OCI-LY7 (cell line): Measurements from ENCODE around the gene OR6N2. TPM values are rescaled to one million over a fixed set of nuclear protein-coding genes. Genes with fewer than 3 reads are reported as not detected.

Experiments used
- BruUV-seq: library from RNA; stranded (reverse); fragments of 400-500 nt; replicated peaks from 2 replicates; lab custom pipeline; 2021; lab: Mats Ljungman, UMichigan
- CTCF ChIA-PET: fragments of 300-600 bp; sonication (Branson Sonifier 250); formaldehyde crosslinking; loops from one replicate; lab custom pipeline; 2022; ENCODE audit warnings: antibody characterized with exemption; ENCODE audit not compliant: unreplicated experiment; lab: Charles Lee
- POLR2A ChIA-PET: fragments of 300-600 bp; sonication (Branson Sonifier 250); formaldehyde crosslinking; loops from one replicate; lab custom pipeline; 2022; ENCODE audit warnings: antibody characterized with exemption; lab: Charles Lee
- DNase-seq: peaks from one replicate; pipeline ENCODE4 v3.0.0-alpha.2; 2015; ENCODE audit warnings: low spot score
- H2AFZ ChIP-seq: fragments of 200-600 bp; sonication (generic), shearing (Covaris generic); 2 replicates; pipeline ENCODE4 v1.6.1; 2014; ENCODE audit warnings: mild to moderate bottlenecking, antibody characterized with exemption, low read length, moderate library complexity
- H3K27ac ChIP-seq: fragments of 200-600 bp; sonication (generic); 2 replicates; pipeline ENCODE4 v1.5.1; 2014; ENCODE audit warnings: mixed run types, low read depth, mild to moderate bottlenecking, moderate library complexity, low read length, inconsistent platforms; ENCODE audit not compliant: poor library complexity, severe bottlenecking
- H3K36me3 ChIP-seq: fragments of 200-600 bp; sonication (generic); 2 replicates; pipeline ENCODE4 v1.6.1; 2014; ENCODE audit warnings: mild to moderate bottlenecking, antibody characterized with exemption, low read length, moderate library complexity, mixed read lengths; ENCODE audit not compliant: insufficient read depth
- H3K4me1 ChIP-seq: fragments of 200-600 bp; sonication (generic); 2 replicates; pipeline ENCODE4 v1.5.1; 2014; ENCODE audit warnings: mild to moderate bottlenecking, low read length; ENCODE audit not compliant: insufficient read depth, poor library complexity, severe bottlenecking
- H3K4me2 ChIP-seq: fragments of 200-600 bp; sonication (generic); 2 replicates; pipeline ENCODE4 v1.6.1; 2014; ENCODE audit warnings: mild to moderate bottlenecking, low read length
- H3K4me3 ChIP-seq: fragments of 200-600 bp; sonication (generic); 2 replicates; pipeline ENCODE4 v1.5.1; 2014; ENCODE audit warnings: mild to moderate bottlenecking, low read depth, low read length; ENCODE audit not compliant: poor library complexity, severe bottlenecking
- H3K79me2 ChIP-seq: fragments of 200-600 bp; sonication (generic); 2 replicates; pipeline ENCODE4 v1.6.1; 2016; ENCODE audit warnings: low read depth, mild to moderate bottlenecking, low read length, moderate library complexity, mixed read lengths; ENCODE audit not compliant: insufficient read depth
- H3K9me2 ChIP-seq: fragments of 200-600 bp; sonication (generic); 2 replicates; pipeline ENCODE4 v1.6.1; 2016; ENCODE audit warnings: mild to moderate bottlenecking, low read length, mixed read lengths; ENCODE audit not compliant: insufficient read depth
- H3K9me3 ChIP-seq: fragments of 200-600 bp; sonication (generic); 2 replicates; pipeline ENCODE4 v1.6.1; 2014; ENCODE audit warnings: mild to moderate bottlenecking, mixed run types, low read length, mixed read lengths
- H4K20me1 ChIP-seq: fragments of 200-600 bp; sonication (generic); 2 replicates; pipeline ENCODE4 v1.6.1; 2014; ENCODE audit warnings: mild to moderate bottlenecking, antibody characterized with exemption, low read length, moderate library complexity, mixed read lengths; ENCODE audit not compliant: insufficient read depth
- EZH2phosphoT487 ChIP-seq: fragments of 200-600 bp; sonication (generic); IDR thresholded peaks from 2 replicates; pipeline ENCODE4 v1.6.1; 2018; ENCODE audit warnings: low read depth, borderline replicate concordance, mild to moderate bottlenecking, mixed run types, antibody characterized with exemption, low read length, moderate library complexity, mixed read lengths
- intact Hi-C: fragments of 100-400 bp; cut with micrococcal nuclease; formaldehyde crosslinking; loops from one replicate; pipeline ENCODE4 v1.10.0; 2022; ENCODE audit not compliant: unreplicated experiment
- total RNA-seq, 2 experiments: library from RNA; depleted of rRNA in 1 of 2; stranded (reverse); fragments of >200 nt in 1 of 2; shearing (Covaris generic) in 1 of 2; gene quantifications; 2 replicates each; pipeline ENCODE4 v1.2.3, GENCODE V29; 2014 to 2022
- TF ChIP-seq, protein P1 (sequence below): fragments of 200-600 bp; sonication (generic); conservative IDR thresholded peaks from 2 replicates; pipeline ENCODE4 v1.5.1; 2014; ENCODE audit warnings: mild to moderate bottlenecking, antibody characterized with exemption, low read length, moderate library complexity, mixed read lengths

Gene OR6N2
- total RNA-seq, 2 experiments from 2014 or later, result not detected

GRCh38 chr1:158818560-158818959 is 37.6 kb upstream of the OR6N2 start:
- TF ChIP-seq, protein P1, sequence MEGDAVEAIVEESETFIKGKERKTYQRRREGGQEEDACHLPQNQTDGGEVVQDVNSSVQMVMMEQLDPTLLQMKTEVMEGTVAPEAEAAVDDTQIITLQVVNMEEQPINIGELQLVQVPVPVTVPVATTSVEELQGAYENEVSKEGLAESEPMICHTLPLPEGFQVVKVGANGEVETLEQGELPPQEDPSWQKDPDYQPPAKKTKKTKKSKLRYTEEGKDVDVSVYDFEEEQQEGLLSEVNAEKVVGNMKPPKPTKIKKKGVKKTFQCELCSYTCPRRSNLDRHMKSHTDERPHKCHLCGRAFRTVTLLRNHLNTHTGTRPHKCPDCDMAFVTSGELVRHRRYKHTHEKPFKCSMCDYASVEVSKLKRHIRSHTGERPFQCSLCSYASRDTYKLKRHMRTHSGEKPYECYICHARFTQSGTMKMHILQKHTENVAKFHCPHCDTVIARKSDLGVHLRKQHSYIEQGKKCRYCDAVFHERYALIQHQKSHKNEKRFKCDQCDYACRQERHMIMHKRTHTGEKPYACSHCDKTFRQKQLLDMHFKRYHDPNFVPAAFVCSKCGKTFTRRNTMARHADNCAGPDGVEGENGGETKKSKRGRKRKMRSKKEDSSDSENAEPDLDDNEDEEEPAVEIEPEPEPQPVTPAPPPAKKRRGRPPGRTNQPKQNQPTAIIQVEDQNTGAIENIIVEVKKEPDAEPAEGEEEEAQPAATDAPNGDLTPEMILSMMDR, result no peak
- TF ChIP-seq EZH2phosphoT487, result no peak
- no peaks in the 10 kb centered on the region for H3K9me2 ChIP-seq
- BruUV-seq, result no TSS peak
- H3K4me1 ChIP-seq, result no peaks in the 10 kb centered on the region
- H4K20me1 ChIP-seq, result no peaks in the 10 kb centered on the region
- no peak overlapping the region for H2AFZ ChIP-seq
- H3K4me2 ChIP-seq, result no peak overlapping the region
- ChIA-PET CTCF (no interaction called here), POLR2A (no interaction called here)
- no peak for DNase-seq
- intact Hi-C loops, result no loop called here
- H3K79me2 ChIP-seq, result no peaks in the 10 kb centered on the region
- H3K27ac ChIP-seq, result no peak overlapping the region
- H3K36me3 ChIP-seq, result no peaks in the 10 kb centered on the region
- H3K4me3 ChIP-seq, result no peak overlapping the region
- no peaks in the 10 kb centered on the region for H3K9me3 ChIP-seq

GRCh38 chr1:158814970-158815369 is 34.0 kb upstream of the OR6N2 start:
- ChIA-PET CTCF (no interaction called here), POLR2A (interaction anchor here (0.6 kb wide), 1 partner anchor 30 kb away, joined by 3 read pairs; no protein-coding TSS in a partner anchor)
- intact Hi-C loops, result no loop called here

GRCh38 chr1:158813164-158813563 is 32.2 kb upstream of the OR6N2 start:
- H3K9me2 ChIP-seq, result no peaks in the 10 kb centered on the region
- intact Hi-C loops, result no loop called here
- no peak for DNase-seq
- no peak overlapping the region for H3K27ac ChIP-seq
- H3K36me3 ChIP-seq, result no peaks in the 10 kb centered on the region
- TF ChIP-seq EZH2phosphoT487, result no peak
- TF ChIP-seq, protein P1, result no peak
- ChIA-PET CTCF (no interaction called here), POLR2A (no interaction called here)
- H3K4me1 ChIP-seq, result no peaks in the 10 kb centered on the region
- H3K79me2 ChIP-seq, result no peaks in the 10 kb centered on the region
- no peak overlapping the region for H2AFZ ChIP-seq
- H3K9me3 ChIP-seq, result no peaks in the 10 kb centered on the region
- BruUV-seq, result no TSS peak
- no peaks in the 10 kb centered on the region for H4K20me1 ChIP-seq
- no peak overlapping the region for H3K4me3 ChIP-seq
- H3K4me2 ChIP-seq, result no peak overlapping the region

More at GRCh38 chr1:158814970-158815369, 34.0 kb upstream of the OR6N2 start:
- H3K4me1 ChIP-seq, result no peaks in the 10 kb centered on the region
- no peak overlapping the region for H3K27ac ChIP-seq
- H3K9me2 ChIP-seq, result no peaks in the 10 kb centered on the region
- no TSS peak for BruUV-seq
- TF ChIP-seq, protein P1, result no peak
- no peak for TF ChIP-seq EZH2phosphoT487
- no peak for DNase-seq
- H4K20me1 ChIP-seq, result no peaks in the 10 kb centered on the region
- no peaks in the 10 kb centered on the region for H3K79me2 ChIP-seq
- no peak overlapping the region for H3K4me2 ChIP-seq
- H3K9me3 ChIP-seq, result no peaks in the 10 kb centered on the region
- H3K4me3 ChIP-seq, result no peak overlapping the region
- H2AFZ ChIP-seq, result no peak overlapping the region
- no peaks in the 10 kb centered on the region for H3K36me3 ChIP-seq
